Muscle of leg (tissue), 16 donors: ENCODE measurements around the gene ABCF1. TPM values are rescaled to one million over a fixed set of nuclear protein-coding genes. Genes with fewer than 3 reads are reported as not detected.
"Not testable (repeated sequence)": the region's sequence is repeated elsewhere in the genome, so short reads cannot be mapped to it uniquely, and the experiment has no call there.

ENCODE experiments used
- DNase-seq: peaks from one replicate; pipeline ENCODE4 v3.0.0; 2013
- H3K27ac ChIP-seq: one replicate; pipeline ENCODE4 v1.5.1; 2013; ENCODE audit warnings: mild to moderate bottlenecking, low read length, control low read depth
- H3K27me3 ChIP-seq: one replicate; pipeline ENCODE4 v1.6.1; 2013; ENCODE audit warnings: low read length; ENCODE audit not compliant: control insufficient read depth, insufficient read depth
- H3K36me3 ChIP-seq: one replicate; pipeline ENCODE4 v1.6.1; 2013; ENCODE audit warnings: low read length; ENCODE audit not compliant: control insufficient read depth, insufficient read depth
- H3K4me1 ChIP-seq: one replicate; pipeline ENCODE4 v1.6.1; 2013; ENCODE audit warnings: low read length; ENCODE audit not compliant: control insufficient read depth, insufficient read depth
- H3K4me3 ChIP-seq: one replicate; pipeline ENCODE4 v1.5.1; 2013; ENCODE audit warnings: low read length, control low read depth
- H3K9me3 ChIP-seq: replicated peaks from 2 replicates; pipeline ENCODE4 v1.6.1; 2013; ENCODE audit warnings: low read depth, low read length; ENCODE audit not compliant: control insufficient read depth
- WGBS: methylation state at CpG from one replicate; pipeline ENCODE4 v1.1.5; 2013; ENCODE audit warnings: missing lambda C conversion rate; ENCODE audit not compliant: insufficient coverage; 5-methylcytosine and 5-hydroxymethylcytosine counted together
- long read RNA-seq, 11 donors: transcript quantifications; one replicate each; lab custom pipeline, GENCODE V29; 2026
- polyA plus RNA-seq, 8 donors: library from polyadenylated mRNA; unstranded; fragments of 120-200 nt; gene quantifications; one replicate each; pipeline versions ENCODE4 v1.2.1 to v1.2.3, GENCODE V29; 2013; ENCODE audit warnings: inconsistent platforms in 1 of 8, low replicate concordance in 1 of 8; ENCODE audit not compliant: insufficient read length in 8 of 8, insufficient read depth in 1 of 8
- total RNA-seq: library from RNA; stranded (reverse); fragments of 120-200 nt; gene quantifications from one replicate; pipeline ENCODE4 v1.2.4, GENCODE V29; 2013

ABCF1 gene
- total RNA-seq (26.6 TPM), polyA plus RNA-seq (10 to 100 TPM; 43.8 to 56.1 (median 51.0) TPM)
- long read RNA-seq, donor 1, result 0 reads
- long read RNA-seq, donor 2, result 0 reads
- long read RNA-seq, donor 3, partial matches to known transcripts, result 0 of 1 reads
- long read RNA-seq, donor 3, other reads (novel, unspliced or antisense), result 0 of 1 reads
- long read RNA-seq, donor 4, result 0 reads
- long read RNA-seq, donor 5, partial matches to known transcripts, result 7 of 13 reads
- long read RNA-seq, donor 5, other reads (novel, unspliced or antisense), result 0 of 13 reads
- long read RNA-seq, donor 6, partial matches to known transcripts, result 5 of 6 reads
- long read RNA-seq, donor 6, other reads (novel, unspliced or antisense), result 0 of 6 reads
- long read RNA-seq, donor 7, partial matches to known transcripts, result 16 of 17 reads
- long read RNA-seq, donor 7, other reads (novel, unspliced or antisense), result 0 of 17 reads
- long read RNA-seq, donor 8, partial matches to known transcripts, result 0 of 1 reads
- long read RNA-seq, donor 8, other reads (novel, unspliced or antisense), result 0 of 1 reads
- long read RNA-seq, donor 9, partial matches to known transcripts, result 0 of 1 reads
- long read RNA-seq, donor 9, other reads (novel, unspliced or antisense), result 0 of 1 reads
- long read RNA-seq, donor 10, partial matches to known transcripts, result 0 of 1 reads
- long read RNA-seq, donor 10, other reads (novel, unspliced or antisense), result 0 of 1 reads
- long read RNA-seq, donor 11, partial matches to known transcripts, result 13 of 16 reads
- long read RNA-seq, donor 11, other reads (novel, unspliced or antisense), result 0 of 16 reads

DNA sequence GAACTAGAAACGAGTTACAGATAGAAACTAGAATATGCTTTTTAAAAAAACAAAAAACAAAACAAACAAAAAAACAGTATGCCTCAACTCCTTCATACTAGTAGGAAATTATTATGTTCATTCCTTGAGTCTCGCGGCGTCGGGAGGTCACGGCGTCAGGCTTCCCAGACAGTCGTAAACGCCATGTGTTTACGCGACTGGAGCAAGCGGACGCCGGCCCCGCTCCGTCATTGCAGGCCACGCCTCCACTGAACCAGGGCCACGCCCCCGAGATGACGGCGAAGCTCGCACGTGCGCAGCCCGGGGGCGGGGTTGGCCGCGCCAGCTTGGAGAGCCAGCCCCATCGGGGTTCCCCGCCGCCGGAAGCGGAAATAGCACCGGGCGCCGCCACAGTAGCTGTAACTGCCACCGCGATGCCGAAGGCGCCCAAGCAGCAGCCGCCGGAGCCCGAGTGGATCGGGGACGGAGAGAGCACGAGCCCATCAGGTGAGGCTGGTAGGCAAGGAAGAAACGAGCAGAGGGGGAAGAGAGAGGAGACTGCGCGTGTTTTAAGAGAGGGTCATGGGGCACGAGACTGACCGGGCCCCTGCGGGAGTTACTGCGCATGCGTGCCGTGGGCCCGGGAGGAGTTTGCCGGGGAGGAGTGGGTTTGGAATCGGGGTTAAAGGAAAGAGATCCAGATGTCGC, at the start of gene ABCF1:
Gene ABCF1 (plus strand): TSS at position 368 of the 687 bp plus-strand sequence. CDS start 46 bp downstream, at position 414.
- WGBS, result under 1% methylated on average over 55 of the region's 59 CpGs
- Histone ChIP-seq H3K9me3 (no peaks in the 10 kb centered on the region), H3K27ac (peak within 1 kb of the TSS; percentile 94), H3K36me3 (peaks cover 4% of the 10 kb centered on the region), H3K4me3 (peak within 1 kb of the TSS; percentile 68), H3K4me1 (peaks cover 17% of the 10 kb centered on the region), H3K27me3 (no peaks in the 10 kb centered on the region)
- DNase-seq, result peak; percentile 99

DNA sequence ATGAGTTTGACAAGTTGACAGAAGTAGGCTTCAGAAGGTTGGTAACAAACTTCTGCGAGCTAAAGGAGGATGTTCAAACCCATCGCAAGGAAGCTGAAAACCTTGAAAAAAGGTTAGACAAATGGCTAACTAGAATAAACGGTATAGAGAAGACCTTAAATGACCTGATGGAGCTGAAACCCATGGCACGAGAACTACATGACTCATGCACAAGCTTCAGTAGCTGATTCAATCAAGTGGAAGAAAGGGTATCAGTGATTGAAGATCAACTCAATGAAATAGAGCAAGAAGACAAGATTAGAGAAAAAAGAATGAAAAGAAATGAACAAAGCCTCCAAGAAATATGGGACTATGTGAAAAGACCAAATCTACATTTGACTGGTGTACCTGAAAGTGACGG, 49.3 kb upstream of the ABCF1 start:
- H3K27me3 ChIP-seq, DNase-seq, H3K9me3 ChIP-seq, H3K36me3 ChIP-seq, H3K27ac ChIP-seq, H3K4me3 ChIP-seq, H3K4me1 ChIP-seq: not testable (repeated sequence)
- WGBS, result 88% methylated on average over 4 of the region's 5 CpGs

DNA sequence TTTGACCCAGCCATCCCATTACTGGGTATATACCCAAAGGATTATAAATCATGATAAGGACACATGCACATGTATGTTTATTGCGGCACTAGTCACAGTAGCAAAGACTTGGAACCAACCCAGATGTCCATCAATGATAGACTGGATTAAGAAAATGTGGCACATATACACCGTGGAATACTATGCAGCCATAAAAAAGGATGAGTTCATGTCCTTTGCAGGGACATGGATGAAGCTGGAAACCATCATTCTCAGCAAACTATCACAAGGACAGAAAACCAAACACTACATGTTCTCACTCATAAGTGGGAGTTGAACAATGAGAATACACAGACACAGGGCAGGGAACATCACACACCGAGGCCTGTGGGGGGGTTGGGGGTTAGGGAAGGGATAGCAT, 44.8 kb upstream of the ABCF1 start:
- not testable (repeated sequence) for H3K27me3 ChIP-seq, H3K36me3 ChIP-seq, DNase-seq, H3K9me3 ChIP-seq, H3K4me3 ChIP-seq, H3K27ac ChIP-seq, H3K4me1 ChIP-seq
- no CpG with 5 or more reads among the region's 3 CpGs for WGBS

DNA sequence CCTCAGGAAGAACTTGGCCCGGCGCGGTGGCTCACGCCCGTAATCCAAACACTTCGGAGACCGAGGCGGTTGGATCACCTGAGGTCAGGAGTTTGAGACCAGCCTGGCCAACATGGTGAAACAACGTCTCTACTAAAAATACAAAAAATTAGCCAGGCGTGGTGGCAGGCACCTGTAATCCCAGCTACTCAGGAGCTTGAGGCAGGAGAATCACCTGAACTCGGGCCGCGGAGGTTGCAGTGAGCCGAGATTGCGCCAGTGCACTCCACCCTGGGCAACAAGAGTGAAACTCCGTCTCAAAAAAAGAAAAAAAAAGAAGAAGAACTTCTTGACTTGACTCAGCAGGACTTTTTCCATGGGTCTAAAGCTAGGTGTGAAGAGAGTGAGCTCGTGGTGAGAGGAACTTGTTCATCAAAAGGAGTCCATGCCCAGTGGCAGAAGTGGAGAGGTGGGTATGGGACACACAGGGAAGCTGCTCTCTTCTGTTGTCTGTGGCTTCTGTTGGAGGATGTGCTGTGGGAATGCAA, 41.8 kb upstream of the ABCF1 start:
- WGBS, result 91% methylated on average over 15 of the region's 17 CpGs
- DNase-seq, H3K4me1 ChIP-seq, H3K4me3 ChIP-seq, H3K27me3 ChIP-seq, H3K9me3 ChIP-seq, H3K36me3 ChIP-seq, H3K27ac ChIP-seq: not testable (repeated sequence)

DNA sequence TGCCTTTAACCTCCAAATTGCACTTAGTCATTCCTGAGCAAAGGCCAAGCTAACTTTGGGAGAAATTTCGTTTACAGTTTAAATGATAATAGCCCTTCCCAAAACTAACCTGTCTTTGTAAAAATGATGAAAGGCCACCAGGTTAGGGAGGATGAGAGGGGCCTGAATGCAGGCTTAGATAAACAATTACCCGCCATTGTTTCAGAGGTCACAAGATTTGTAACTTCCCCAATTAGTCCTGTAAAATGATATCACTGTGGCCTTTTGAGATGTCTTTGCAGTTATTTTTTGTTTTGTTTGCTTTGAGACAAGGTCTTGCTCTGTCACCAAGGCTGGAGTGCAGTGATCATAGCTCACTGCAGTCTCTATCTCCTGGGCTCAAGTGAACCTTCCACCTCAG, 41.2 kb upstream of the ABCF1 start:
- Histone ChIP-seq H3K4me3 (no peak overlapping the region), H3K36me3 (no peaks in the 10 kb centered on the region), H3K4me1 (peaks cover 3% of the 10 kb centered on the region), H3K9me3 (no peaks in the 10 kb centered on the region), H3K27ac (no peak overlapping the region), H3K27me3 (no peaks in the 10 kb centered on the region)
- WGBS, result no CpG with 5 or more reads among the region's 2 CpGs
- DNase-seq, result no peak

DNA sequence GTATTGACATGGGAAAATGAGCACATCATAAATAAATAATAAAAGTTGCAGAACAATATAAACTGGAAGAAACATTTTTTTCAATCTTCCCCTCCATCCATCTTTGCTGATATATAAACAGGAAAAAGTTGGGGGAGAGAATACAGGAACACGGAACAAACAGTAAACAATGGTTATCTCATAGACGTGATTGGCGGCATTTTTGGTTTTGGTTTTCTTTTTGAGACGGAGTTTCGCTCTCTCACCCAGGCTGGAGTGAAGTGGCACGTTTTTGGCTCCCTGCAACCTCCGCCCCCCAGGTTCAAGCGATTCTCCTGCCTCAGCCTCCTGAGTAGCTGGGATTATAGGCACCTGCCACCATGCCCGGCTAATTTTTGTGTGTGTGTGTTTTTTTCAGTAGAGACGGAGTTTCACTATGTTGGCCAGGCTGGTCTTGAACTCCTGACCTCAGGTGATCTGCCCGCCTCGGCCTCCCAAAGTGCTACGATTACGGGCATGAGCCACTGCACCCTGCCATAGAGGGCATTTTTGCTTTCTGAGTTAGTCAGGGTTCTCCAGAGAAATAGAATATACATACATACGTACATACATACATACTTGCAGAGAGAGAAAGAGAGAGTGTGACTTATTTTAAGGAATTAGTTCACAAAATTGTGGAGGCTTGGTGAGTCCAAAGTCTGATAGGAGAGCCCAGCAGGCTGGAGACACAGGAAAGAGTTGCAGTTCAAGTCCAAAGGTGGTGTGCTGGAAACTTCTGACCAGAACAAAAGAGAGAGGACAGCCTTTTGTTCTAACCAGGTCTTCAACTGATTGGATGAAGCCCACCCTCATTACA, 37.6 kb upstream of the ABCF1 start:
- Histone ChIP-seq H3K4me1 (peaks cover 3% of the 10 kb centered on the region), H3K4me3 (no peak overlapping the region), H3K36me3 (no peaks in the 10 kb centered on the region), H3K9me3 (no peaks in the 10 kb centered on the region), H3K27me3 (no peaks in the 10 kb centered on the region), H3K27ac (no peak overlapping the region)
- 68% methylated on average over 7 of the region's 15 CpGs for WGBS
- DNase-seq, result no peak

DNA sequence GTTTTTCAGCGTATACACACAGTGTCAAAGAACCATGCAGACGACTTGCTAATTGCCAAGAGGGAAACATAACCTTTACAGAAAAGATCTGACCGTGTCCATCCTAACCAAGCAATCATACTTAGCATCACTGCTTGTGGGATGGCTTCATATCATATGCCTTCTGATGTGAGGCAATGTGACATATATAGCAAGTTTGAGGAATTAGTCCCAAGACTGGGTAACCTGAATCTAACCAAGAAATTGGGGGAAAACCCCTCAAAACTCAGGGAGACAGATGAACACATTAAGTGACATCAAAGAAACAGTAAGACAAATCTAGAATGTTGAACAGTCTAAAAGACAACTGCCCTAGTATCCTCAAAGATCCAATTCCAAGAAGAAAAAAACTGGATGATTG, 33.3 kb upstream of the ABCF1 start:
- Histone ChIP-seq H3K9me3 (no peaks in the 10 kb centered on the region), H3K36me3 (no peaks in the 10 kb centered on the region), H3K4me3 (no peak overlapping the region), H3K27me3 (peaks cover 2% of the 10 kb centered on the region), H3K27ac (no peak overlapping the region), H3K4me1 (peaks cover 8% of the 10 kb centered on the region)
- no CpG with 5 or more reads among the region's 3 CpGs for WGBS
- DNase-seq, result no peak

DNA sequence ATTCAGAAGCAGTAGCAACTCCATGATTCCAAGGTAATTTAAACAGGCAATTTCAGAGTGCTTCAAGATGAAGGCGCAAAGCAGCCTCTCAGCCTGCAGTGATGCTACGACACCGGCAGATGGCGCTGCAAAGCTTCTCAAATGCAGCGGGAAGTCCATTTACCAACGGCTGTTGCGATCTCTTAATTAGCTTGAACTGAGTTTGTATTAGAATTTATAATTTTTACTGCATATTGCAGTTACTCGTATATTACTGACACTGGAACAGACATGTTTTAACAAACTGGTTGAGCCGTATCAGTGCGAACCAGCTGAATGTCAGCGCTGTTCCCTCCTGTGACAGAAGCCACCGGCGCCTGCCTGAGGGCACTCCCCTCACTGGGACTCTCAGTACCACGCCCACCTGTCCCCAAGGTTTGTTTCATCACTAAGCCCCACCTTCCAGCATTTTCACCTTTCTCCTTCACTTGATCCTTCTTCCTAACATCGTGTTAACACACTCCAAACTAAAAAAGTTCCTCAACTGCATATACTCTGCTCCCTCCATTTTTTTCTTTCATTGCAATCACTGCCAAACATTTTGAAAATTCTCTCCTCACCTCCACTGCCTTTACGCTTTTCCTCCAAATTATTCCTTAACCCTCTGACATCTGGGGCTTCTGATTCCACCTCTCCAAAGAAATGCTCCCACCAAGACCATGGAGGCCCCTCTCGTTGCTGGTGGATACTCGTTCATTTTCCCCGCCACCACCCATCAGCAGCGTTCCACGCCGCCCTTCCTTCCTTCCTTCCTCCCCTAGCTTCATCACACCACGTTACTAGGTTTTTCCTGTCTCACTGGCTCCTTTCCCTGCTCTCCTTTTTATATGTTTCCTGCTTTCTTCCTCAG, 29.5 kb upstream of the ABCF1 start:
- Histone ChIP-seq H3K36me3 (peaks cover 12% of the 10 kb centered on the region), H3K27ac (no peak overlapping the region), H3K9me3 (no peaks in the 10 kb centered on the region), H3K4me1 (peaks cover 9% of the 10 kb centered on the region), H3K4me3 (peak overlapping the region; percentile 36), H3K27me3 (peaks cover 2% of the 10 kb centered on the region)
- peak; percentile 89 for DNase-seq
- WGBS, result 9% methylated on average over 18 of the region's 23 CpGs

DNA sequence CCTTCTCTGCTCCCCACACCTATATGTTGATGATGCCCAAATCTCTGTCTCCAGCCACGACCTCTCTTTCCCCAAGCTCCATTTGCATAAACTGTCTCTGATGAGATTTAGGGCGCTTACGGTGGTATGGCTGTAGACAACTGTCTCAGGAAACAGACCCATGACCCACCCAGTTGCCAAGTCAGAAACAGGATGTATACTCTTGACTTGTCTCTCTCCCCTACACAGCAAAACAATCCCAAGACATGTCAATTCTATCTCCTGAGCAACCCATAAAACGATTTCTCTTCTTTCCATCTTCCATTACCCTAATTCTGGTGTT, 28.9 kb upstream of the ABCF1 start:
- peaks cover 9% of the 10 kb centered on the region for H3K4me1 ChIP-seq
- peaks cover 2% of the 10 kb centered on the region for H3K27me3 ChIP-seq
- H3K36me3 ChIP-seq, result peaks cover 18% of the 10 kb centered on the region
- H3K4me3 ChIP-seq, result no peak overlapping the region
- 41% methylated on average over 1 of the region's 4 CpGs for WGBS
- no peaks in the 10 kb centered on the region for H3K9me3 ChIP-seq
- H3K27ac ChIP-seq, result peak overlapping the region; percentile 17
- DNase-seq, result no peak
